GM12864 (cell line): ENCODE results near the gene TULP3.

Source experiments
- DNase-seq: peaks from one replicate; pipeline ENCODE4 v3.0.0-alpha.2; 2011; ENCODE audit warnings: low read depth
- H3K4me3 ChIP-seq: 2 replicates; pipeline ENCODE4 v1.5.1; 2011; ENCODE audit warnings: mild to moderate bottlenecking, low read depth, low read length, control low read depth
- TF ChIP-seq, protein P1 (sequence below): IDR thresholded peaks from 2 replicates; pipeline ENCODE4 v1.5.1; 2011; ENCODE audit warnings: low read depth, mild to moderate bottlenecking, moderate library complexity, low read length, control low read depth, inconsistent platforms; ENCODE audit errors: missing control alignments

The TULP3 gene

DNA sequence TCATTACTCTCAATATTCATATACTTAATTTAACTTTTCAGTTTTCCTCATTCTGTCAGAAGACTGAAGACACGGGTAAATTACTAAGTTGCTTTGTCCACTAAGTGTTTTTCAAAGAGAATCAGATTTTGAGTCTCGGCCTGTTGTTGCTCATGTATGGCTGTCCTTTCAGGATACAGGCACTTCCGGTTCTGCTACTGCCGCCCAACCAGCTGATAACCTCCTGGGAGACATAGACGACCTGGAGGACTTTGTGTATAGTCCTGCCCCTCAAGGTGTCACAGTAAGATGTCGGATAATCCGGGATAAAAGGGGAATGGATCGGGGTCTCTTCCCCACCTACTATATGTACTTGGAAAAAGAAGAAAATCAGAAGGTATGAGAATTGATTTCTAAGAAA lies 40.2 kb downstream of the TULP3 start:
- DNase-seq: no peak
- TF ChIP-seq, protein P1, sequence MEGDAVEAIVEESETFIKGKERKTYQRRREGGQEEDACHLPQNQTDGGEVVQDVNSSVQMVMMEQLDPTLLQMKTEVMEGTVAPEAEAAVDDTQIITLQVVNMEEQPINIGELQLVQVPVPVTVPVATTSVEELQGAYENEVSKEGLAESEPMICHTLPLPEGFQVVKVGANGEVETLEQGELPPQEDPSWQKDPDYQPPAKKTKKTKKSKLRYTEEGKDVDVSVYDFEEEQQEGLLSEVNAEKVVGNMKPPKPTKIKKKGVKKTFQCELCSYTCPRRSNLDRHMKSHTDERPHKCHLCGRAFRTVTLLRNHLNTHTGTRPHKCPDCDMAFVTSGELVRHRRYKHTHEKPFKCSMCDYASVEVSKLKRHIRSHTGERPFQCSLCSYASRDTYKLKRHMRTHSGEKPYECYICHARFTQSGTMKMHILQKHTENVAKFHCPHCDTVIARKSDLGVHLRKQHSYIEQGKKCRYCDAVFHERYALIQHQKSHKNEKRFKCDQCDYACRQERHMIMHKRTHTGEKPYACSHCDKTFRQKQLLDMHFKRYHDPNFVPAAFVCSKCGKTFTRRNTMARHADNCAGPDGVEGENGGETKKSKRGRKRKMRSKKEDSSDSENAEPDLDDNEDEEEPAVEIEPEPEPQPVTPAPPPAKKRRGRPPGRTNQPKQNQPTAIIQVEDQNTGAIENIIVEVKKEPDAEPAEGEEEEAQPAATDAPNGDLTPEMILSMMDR: no peak
- H3K4me3 ChIP-seq: no peak overlapping the region

DNA sequence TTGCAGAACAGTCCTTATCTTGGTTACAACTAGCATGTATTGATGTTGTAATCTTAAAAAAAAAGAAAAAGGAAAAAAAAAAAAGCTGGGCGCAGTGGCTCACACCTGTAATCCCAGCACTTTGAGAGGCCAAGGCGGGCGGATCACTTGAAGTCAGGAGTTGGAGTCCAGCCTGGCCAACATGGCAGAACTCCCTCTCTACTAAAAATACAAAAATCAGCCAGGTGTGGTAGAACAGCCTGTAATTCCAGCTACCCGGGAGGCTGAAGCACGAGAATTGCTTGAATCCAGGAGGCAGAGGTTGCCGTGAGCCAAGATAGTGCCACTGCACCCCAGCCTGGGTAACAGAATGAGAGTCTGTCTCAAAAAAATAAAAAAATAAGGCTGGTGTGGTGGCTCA lies 42.9 kb downstream of the TULP3 start:
- TF ChIP-seq, protein P1: no peak
- no peak overlapping the region for H3K4me3 ChIP-seq
- no peak for DNase-seq

DNA sequence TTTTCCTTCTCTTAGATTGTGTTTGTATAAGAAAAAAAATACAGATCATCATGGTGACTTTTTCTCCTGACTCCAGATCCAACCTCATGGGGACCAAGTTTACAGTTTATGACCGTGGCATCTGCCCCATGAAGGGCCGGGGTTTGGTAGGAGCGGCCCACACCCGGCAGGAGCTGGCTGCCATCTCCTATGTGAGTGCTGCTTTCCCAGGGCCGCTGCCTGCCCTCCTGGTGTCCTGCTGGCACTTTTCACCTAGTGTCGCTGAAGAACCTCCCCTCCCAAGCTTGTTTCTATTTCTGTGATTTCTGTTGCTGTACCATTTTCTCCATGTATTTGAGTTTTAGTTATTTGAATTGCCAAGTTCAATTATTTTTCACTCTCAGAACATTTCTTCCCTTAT lies 43.7 kb downstream of the TULP3 start:
- H3K4me3 ChIP-seq: no peak overlapping the region
- TF ChIP-seq, protein P1: no peak
- no peak for DNase-seq

DNA sequence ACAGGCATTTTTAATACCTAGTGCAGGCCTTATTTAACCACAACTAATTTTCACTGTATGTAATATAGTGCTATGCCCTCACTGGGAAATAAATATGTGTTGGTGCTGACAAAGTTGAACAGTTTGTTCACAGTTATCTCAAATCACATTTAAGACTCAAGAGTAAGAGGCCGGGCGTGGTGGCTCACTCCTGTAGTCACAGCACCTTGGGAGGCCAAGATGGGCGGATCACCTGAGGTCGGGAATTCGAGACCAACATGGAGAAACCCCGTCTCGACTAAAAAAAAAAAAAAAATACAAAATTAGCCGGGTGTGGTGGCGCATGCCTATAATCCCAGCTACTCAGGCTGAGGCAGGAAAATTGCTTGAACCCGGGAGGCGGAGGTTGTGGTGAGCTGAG lies 45.6 kb downstream of the TULP3 start:
- no peak for DNase-seq
- H3K4me3 ChIP-seq: no peak overlapping the region
- TF ChIP-seq, protein P1: no peak

DNA sequence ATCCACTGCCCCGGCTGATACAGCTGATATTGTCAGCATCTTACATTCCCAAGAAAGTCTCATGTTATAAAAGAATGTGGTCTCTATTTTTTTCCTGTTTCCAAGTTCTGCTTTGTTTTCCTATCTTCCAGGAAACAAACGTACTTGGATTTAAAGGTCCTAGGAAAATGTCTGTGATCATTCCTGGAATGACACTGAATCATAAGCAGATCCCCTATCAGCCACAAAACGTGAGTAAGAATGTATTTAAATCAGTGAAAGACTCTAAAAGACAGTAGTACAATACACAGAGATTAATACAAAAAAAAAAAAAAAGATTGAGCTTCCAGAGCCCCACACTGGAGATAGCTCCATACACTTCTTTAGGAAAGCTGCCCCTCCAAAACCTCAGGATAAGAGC lies 46.8 kb downstream of the TULP3 start:
- DNase-seq: no peak
- TF ChIP-seq, protein P1: no peak
- no peak overlapping the region for H3K4me3 ChIP-seq

DNA sequence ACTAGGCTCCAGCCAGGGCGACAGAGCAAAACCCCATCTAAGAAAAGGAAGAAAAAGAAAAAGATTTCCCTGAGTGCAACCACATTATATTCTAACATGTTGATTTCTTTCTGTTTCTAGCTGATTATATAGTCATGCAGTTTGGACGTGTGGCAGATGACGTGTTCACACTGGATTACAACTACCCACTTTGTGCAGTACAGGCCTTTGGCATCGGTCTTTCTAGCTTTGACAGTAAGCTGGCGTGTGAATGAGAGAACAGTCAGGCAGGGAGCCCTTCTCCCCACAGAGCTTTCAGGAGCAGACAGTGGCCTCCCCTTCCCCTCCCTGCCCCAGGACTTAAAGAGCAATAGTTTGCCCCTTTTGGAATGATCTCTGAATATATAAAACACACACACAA lies 48.5 kb downstream of the TULP3 start:
- TF ChIP-seq, protein P1: no peak
- DNase-seq: no peak
- H3K4me3 ChIP-seq: no peak overlapping the region

DNA sequence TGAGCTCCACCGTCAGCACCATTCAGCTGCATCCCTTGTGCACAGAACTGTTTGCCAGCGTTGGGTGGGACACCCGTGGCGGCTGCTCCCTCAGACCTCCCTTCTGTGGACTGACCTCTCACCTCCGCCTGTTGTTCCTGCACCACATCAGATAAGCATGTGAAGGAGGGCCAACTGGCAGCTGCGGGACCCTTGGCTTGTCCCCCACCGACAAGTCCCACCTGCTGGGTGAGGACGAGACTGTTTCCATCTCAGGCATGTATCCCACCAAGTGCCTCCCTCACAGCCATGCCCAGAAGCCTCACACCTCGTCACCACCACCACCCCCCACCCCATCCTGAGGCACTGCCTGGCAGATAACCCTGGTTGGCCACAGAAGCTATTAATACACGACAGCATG lies 49.9 kb downstream of the TULP3 start:
- DNase-seq: no peak
- TF ChIP-seq, protein P1: no peak
- H3K4me3 ChIP-seq: no peak overlapping the region
